ENCODE data around the gene TM7SF3. TPM values are rescaled to one million over a fixed set of nuclear protein-coding genes. Genes with fewer than 3 reads are reported as not detected.

Gene TM7SF3
- total RNA-seq, 2 donors from 2014 or later: 30.7 to 42.7 TPM

DNA sequence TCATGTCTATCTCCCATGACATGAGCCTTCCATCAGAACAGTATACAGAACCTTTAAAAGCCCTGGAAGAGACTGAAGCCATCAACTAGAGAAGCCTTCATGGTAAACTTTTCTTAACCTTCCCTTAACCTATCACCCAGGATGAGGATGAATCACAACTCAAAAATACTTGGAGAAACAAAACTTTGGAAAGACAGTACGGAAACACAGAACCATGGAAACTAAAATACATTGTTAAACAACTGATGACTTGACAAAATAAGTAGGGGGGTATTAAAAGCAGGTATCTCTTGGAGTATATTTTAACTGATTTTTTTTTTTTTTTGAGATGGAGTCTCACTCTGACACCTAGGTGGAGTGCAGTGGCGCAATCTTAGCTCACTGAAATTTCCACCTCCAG is 8.7 kb downstream of the TM7SF3 start:
- Mint-ChIP-seq H3K4me3 (no peak overlapping the region), H3K9me3 (no peaks in the 10 kb centered on the region), H3K27me3 (no peaks in the 10 kb centered on the region), H3K27ac (no peak overlapping the region), H3K4me1 (peaks cover 22% of the 10 kb centered on the region), H3K36me3 (ENCODE audit: low read depth) (peaks cover 20% of the 10 kb centered on the region)
- no peak for ATAC-seq (replicated peaks)

DNA sequence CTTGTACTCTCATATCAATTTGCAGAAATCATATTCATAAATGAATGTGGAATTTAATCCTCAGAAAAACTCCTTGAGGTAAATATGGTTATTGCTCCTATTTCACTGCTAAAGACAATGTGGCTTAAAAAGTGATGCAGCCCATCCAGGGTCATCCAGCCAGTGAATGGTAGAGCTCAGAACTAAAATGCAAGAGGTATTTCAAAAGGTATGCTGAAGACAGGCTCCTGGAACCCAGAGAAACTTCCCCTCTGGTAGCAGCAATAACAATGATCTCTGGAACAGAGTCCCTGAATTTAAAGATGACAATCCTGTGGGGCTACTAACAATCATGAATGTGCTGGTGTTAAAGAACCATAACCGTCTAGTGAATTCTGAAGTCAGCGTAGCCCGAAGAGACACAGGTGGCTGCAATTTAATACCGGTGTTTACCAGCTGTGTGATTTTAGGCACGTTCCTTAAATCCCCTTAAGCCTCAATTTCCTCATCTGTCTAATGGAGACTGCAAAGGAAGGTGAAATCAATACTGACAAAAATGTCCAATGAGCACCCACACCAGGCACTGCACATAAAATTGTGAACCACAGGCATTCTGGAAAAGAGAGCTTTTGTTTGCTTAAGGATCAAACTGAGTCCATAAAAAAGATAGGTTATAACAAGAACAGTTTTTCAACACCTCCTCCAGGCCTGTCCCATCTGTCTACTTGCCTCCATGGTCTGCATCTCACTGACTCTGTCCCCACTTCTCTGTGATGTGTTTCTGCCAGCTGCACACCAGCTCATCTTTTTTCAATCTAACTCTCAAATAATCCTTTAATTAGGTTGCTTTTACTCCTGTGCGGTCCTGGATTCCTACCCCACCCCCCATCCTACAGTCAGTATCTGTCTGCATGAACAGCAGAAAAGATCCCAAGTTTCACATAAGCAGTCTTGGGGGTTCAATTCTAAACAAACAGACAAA is 10.5 kb downstream of the TM7SF3 start:
- ATAC-seq (replicated peaks): no peak
- H3K9me3 Mint-ChIP-seq: no peaks in the 10 kb centered on the region
- H3K36me3 Mint-ChIP-seq (ENCODE audit: low read depth): peaks cover 26% of the 10 kb centered on the region
- H3K4me3 Mint-ChIP-seq: no peak overlapping the region
- H3K27ac Mint-ChIP-seq: no peak overlapping the region
- no peaks in the 10 kb centered on the region for H3K27me3 Mint-ChIP-seq
- peaks cover 16% of the 10 kb centered on the region for H3K4me1 Mint-ChIP-seq

DNA sequence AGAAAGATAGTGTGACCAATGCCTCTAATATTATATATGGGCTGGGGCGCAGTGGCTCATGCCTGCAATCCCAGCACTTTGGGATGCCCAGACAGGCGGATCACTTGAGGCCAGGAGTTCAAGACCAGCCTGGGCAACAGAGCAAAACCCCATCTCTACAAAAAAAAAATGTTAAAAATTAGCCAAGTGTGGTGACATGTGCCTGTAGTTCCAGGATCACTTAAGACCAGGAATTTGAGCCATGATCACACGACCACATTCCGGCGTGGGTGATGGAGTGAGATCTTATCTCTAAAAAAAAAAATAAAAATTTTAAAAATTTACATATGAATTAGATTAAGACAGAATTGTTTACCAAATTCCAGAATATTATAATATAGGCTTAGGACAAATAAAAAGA is 12.0 kb downstream of the TM7SF3 start:
- Mint-ChIP-seq H3K36me3 (ENCODE audit: low read depth) (peaks cover 37% of the 10 kb centered on the region), H3K9me3 (no peaks in the 10 kb centered on the region), H3K27ac (peak overlapping the region; percentile 9), H3K4me3 (no peak overlapping the region), H3K4me1 (peaks cover 23% of the 10 kb centered on the region), H3K27me3 (no peaks in the 10 kb centered on the region)
- no peak for ATAC-seq (replicated peaks)

DNA sequence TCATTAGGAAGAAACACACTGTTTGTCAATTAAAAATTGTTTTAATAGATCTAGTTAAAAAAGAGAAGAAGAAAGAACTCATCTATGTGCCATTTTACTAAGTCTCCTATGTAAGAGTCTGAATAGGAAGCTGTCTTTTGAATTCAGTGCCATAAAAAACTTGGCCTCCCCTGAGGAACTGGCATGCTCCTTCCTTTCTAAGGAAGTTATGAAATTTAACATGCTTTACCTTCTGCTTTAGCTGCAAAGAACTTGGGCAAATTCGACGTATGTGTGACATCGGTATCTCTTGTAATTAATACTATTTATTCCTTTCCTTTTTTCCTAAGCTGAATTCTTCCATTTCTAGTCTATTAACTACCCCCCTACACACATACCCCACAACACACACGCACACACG is 12.5 kb downstream of the TM7SF3 start:
- no peak for ATAC-seq (replicated peaks)
- H3K36me3 Mint-ChIP-seq (ENCODE audit: low read depth): peaks cover 42% of the 10 kb centered on the region
- H3K9me3 Mint-ChIP-seq: no peaks in the 10 kb centered on the region
- H3K27ac Mint-ChIP-seq: peak overlapping the region; percentile 9
- no peaks in the 10 kb centered on the region for H3K27me3 Mint-ChIP-seq
- H3K4me3 Mint-ChIP-seq: no peak overlapping the region
- peaks cover 23% of the 10 kb centered on the region for H3K4me1 Mint-ChIP-seq

DNA sequence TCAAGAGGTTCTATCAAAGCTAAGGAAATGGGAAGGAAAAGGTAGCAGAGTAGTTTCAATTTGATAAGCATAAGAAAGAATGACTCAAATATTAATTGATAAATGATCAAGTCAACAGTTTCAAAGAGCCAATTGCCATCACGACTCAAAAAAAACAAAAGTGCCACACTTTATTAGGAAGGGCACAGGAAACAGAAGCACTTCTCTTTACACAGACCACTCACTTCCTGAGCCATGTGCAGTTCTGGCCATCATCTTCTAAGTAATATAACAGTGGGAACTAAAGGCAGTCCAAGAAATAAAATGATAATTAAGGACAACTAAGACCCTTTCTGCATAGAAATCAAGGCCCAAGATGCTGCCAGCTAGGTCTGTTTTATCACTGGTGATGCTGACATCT is 13.2 kb downstream of the TM7SF3 start:
- no peaks in the 10 kb centered on the region for H3K27me3 Mint-ChIP-seq
- peaks cover 23% of the 10 kb centered on the region for H3K4me1 Mint-ChIP-seq
- H3K36me3 Mint-ChIP-seq (ENCODE audit: low read depth): peaks cover 48% of the 10 kb centered on the region
- no peak overlapping the region for H3K4me3 Mint-ChIP-seq
- ATAC-seq (replicated peaks): no peak
- no peaks in the 10 kb centered on the region for H3K9me3 Mint-ChIP-seq
- H3K27ac Mint-ChIP-seq: peak overlapping the region; percentile 61

DNA sequence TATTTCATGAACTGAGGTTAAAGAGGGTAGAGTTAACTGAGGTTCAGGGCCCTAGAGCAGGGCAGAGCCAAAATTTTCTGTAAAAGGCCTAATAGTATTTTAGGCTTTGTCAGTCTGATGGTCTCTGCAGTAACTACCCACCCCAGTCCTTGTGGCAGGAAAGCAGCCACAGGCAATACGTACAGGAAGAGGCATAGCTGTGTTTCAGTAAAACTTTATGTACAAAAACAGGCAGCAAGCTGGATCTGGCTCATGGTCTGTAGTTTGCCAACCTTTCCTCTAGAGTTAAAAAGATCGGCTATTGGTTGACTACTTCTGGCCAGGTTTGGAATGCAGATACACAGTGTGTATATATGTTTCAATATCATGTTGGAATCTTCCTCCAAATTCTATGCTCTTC is 17.2 kb downstream of the TM7SF3 start:
- peaks cover 17% of the 10 kb centered on the region for H3K4me1 Mint-ChIP-seq
- no peaks in the 10 kb centered on the region for H3K9me3 Mint-ChIP-seq
- no peak for ATAC-seq (replicated peaks)
- peaks cover 72% of the 10 kb centered on the region for H3K36me3 Mint-ChIP-seq (ENCODE audit: low read depth)
- no peak overlapping the region for H3K27ac Mint-ChIP-seq
- H3K27me3 Mint-ChIP-seq: no peaks in the 10 kb centered on the region
- H3K4me3 Mint-ChIP-seq: no peak overlapping the region

DNA sequence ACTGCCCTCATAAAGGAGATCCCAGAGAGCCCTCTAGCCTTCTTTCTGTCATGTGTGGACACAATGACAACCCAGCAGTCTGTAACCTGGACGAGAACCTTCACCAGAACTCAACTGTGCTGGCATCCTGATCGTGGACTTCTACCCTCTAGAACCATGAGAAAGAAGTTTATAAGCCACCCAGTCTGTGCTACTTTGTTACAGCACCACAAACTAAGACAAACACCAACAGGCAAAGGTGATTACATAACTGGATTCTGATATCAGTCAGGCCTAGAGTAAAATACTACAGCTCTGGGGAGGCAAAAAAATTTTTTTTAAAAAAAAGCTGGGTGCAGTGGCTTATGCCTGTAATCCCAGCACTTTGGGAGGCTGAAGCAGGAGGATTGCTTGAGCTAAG is 18.5 kb downstream of the TM7SF3 start:
- Mint-ChIP-seq H3K36me3 (ENCODE audit: low read depth) (peaks cover 72% of the 10 kb centered on the region), H3K4me1 (peaks cover 9% of the 10 kb centered on the region), H3K4me3 (no peak overlapping the region), H3K27me3 (no peaks in the 10 kb centered on the region), H3K27ac (no peak overlapping the region), H3K9me3 (no peaks in the 10 kb centered on the region)
- ATAC-seq (replicated peaks): no peak

DNA sequence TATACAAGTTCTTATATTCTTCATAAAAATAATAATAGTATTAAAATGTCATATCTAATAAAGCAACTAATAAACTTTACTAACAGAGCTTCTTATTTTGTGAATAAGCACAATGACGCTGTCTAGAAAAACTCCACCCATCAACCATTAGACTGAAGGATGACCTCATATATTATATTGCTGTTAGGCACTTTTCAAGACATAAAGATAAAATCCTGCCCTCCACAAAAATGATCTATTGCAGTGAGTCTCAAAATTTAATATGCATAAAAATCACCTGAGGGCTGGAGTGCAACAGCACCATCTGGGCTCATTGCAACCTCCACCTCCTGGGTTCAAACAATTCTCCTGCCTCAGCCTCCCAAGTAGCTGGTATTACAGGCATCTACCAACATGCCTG is 20.1 kb downstream of the TM7SF3 start:
- H3K4me3 Mint-ChIP-seq: no peak overlapping the region

DNA sequence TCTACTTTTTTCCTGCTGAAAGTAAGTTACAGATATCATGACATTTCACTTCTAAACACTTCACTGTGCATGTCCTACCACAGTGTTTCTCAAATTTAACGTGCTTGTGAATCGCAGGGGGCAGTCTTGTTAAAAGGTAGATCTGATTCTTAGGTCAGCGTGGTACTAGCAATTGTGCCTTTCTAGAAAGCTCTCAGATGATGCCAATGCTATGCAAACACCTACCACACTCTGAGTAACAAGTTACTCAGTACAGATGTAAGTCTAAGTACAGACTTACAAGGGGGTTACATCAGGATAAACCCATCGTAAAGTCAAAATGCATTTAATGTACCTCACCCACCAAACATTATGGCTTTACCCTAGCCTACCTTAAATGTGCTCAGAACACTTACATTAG is 22.4 kb downstream of the TM7SF3 start:
- ATAC-seq (replicated peaks): no peak
- H3K9me3 Mint-ChIP-seq: no peaks in the 10 kb centered on the region
- peaks cover 77% of the 10 kb centered on the region for H3K36me3 Mint-ChIP-seq (ENCODE audit: low read depth)

More for the DNA sequence above, 20.1 kb downstream of the TM7SF3 start:
- Mint-ChIP-seq H3K9me3 (no peaks in the 10 kb centered on the region), H3K36me3 (ENCODE audit: low read depth) (peaks cover 76% of the 10 kb centered on the region), H3K27me3 (no peaks in the 10 kb centered on the region), H3K4me1 (peaks cover 7% of the 10 kb centered on the region), H3K27ac (no peak overlapping the region)
- ATAC-seq (replicated peaks): no peak

DNA sequence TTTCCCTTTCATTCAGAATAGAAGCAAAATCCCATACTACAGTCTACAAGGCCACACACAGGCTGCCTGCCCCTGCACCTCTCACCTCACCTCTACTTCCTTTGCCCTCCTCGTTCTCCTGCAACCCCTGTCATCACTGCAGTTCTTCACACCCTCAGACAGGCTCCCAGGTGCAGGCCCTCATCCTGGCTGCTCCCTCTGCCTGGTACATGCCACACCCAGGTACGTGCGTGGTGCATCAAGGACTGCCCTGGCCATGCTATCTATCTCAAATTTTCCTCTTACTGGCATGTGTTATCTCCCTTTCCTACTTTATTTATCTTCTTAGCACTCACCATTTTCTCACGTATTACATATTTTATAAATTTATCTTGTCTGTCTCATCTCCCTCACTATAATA is 24.3 kb downstream of the TM7SF3 start:
- H3K27me3 Mint-ChIP-seq: no peaks in the 10 kb centered on the region
- no peaks in the 10 kb centered on the region for H3K4me1 Mint-ChIP-seq
- H3K4me3 Mint-ChIP-seq: no peak overlapping the region
- no peak for ATAC-seq (replicated peaks)
- H3K36me3 Mint-ChIP-seq (ENCODE audit: low read depth): peaks cover 69% of the 10 kb centered on the region
- H3K9me3 Mint-ChIP-seq: peaks cover 4% of the 10 kb centered on the region
- H3K27ac Mint-ChIP-seq: peak overlapping the region; percentile 18

More for the DNA sequence above, 22.4 kb downstream of the TM7SF3 start:
- Mint-ChIP-seq H3K4me3 (no peak overlapping the region), H3K27me3 (no peaks in the 10 kb centered on the region), H3K4me1 (no peaks in the 10 kb centered on the region), H3K27ac (no peak overlapping the region)

DNA sequence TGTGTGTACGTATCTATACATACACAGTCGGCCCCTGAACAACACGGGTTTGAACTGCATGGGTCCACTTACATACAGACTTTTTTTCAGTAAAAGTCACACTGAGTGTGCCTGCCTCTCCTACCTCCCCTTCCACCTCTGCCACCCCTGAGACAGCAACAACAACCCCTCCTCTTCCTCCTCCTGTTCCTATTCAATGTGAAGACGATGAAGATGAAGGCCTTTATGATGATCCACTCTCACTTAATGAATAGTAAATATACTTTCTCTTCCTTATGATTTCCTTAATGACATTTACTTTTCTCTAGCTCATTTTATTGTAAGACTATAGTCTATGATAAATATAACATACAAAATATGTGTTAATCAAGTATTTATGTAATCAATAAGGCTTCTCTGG is 25.5 kb downstream of the TM7SF3 start:
- Mint-ChIP-seq H3K9me3 (peaks cover 4% of the 10 kb centered on the region), H3K27ac (no peak overlapping the region), H3K36me3 (ENCODE audit: low read depth) (peaks cover 69% of the 10 kb centered on the region), H3K27me3 (no peaks in the 10 kb centered on the region), H3K4me3 (no peak overlapping the region), H3K4me1 (no peaks in the 10 kb centered on the region)
- no peak for ATAC-seq (replicated peaks)

DNA sequence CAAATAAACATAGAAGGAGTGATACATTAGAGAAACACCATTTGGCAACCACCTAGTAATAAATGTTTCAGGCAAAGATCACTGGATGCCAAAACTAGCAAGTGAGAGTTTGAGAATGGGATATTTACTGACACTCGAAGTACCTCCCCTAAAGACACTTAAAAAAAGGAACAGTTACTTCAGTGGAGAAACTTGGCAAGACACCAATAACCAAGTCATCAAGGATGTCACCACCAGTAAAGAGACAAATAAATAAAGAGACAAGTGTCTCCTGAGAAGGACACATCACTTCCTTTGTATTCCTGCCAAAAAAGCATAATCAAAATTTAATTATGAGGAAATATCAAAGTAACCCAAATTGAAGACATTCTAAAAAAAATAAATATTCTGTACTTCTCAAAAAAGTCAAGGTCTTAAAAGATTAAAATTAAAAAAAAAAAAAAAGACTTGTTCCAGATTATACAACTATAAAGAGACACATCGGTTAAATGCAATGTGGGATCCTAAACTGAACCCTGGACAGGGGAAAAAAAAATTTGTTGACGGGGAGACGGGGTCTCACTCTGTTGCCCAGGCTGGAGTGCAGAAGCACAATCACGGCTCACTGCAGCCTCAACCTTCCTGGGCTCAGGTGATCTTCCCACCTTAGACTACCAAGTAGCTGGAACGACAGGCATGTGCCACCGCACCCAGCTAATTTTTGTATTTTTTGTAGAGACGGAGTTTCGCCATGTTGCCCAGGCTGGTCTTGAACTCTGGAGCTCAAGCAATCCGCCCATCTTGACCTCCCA is 26.4 kb downstream of the TM7SF3 start:
- Mint-ChIP-seq H3K36me3 (ENCODE audit: low read depth) (peaks cover 68% of the 10 kb centered on the region), H3K27ac (peak overlapping the region; percentile 1), H3K4me1 (no peaks in the 10 kb centered on the region), H3K9me3 (peaks cover 4% of the 10 kb centered on the region), H3K4me3 (no peak overlapping the region), H3K27me3 (no peaks in the 10 kb centered on the region)
- no peak for ATAC-seq (replicated peaks)

DNA sequence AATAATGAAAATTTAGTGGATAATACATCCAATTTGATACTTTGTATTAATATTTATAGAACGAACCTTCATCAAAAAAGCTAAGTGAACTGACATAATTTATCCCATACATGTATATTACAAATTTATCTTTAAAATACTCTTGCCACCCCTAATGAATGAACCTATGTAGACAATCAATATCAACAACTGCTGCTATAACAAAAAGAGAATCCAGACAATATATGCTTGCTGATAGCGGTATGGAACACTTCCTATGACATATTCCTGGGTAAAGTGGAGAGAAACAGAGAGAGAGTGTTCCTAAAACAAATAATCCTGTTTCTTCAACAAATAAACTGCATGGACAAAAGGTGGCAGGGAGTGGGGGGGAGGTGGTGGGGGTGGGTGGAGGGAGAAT is 31.3 kb downstream of the TM7SF3 start:
- Mint-ChIP-seq H3K36me3 (ENCODE audit: low read depth) (peaks cover 57% of the 10 kb centered on the region), H3K27me3 (no peaks in the 10 kb centered on the region), H3K9me3 (peaks cover 4% of the 10 kb centered on the region), H3K4me3 (no peak overlapping the region), H3K4me1 (no peaks in the 10 kb centered on the region), H3K27ac (no peak overlapping the region)
- ATAC-seq (replicated peaks): no peak

DNA sequence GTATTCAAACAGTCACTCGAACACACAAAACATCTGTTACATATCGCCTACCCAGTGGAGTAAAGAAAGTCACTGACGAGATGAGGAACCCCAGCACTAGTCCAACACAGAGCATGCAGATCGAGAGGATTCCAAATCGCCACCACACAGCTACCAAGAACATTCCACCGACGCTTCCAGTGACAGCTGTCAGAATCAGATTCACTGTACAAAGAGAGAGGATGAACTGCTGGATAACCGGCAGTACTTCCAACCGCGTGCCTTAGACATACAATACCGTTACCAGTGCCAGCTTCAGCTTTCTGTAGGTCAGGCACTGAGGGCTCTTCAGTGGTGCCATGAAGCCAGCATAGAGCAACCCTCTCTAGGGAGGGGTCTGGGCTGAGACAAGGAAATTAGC is 34.5 kb downstream of the TM7SF3 start:
- H3K27me3 Mint-ChIP-seq: no peaks in the 10 kb centered on the region
- H3K27ac Mint-ChIP-seq: no peak overlapping the region
- no peak overlapping the region for H3K4me3 Mint-ChIP-seq
- peaks cover 52% of the 10 kb centered on the region for H3K36me3 Mint-ChIP-seq (ENCODE audit: low read depth)
- no peaks in the 10 kb centered on the region for H3K9me3 Mint-ChIP-seq
- peaks cover 4% of the 10 kb centered on the region for H3K4me1 Mint-ChIP-seq
- ATAC-seq (replicated peaks): no peak

DNA sequence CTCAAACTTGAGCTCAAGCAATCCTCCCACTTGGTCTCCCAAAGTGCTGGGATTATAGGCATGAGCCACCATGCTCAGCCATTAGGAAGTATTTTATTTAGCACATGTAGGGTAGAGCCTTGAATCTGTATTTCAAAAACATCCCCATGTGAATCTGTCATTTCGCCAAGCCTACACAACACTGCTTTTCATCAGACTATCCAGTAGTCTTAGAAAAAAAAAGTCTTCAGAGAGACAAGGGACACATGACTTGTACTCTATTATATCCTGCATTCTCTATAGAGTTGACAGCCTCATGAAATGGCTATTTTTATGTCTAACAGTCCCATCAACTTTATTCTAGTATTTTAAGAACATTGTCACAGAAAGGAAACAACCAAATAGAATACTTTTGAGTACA is 35.4 kb downstream of the TM7SF3 start:
- no peak for ATAC-seq (replicated peaks)
- Mint-ChIP-seq H3K27ac (no peak overlapping the region), H3K36me3 (ENCODE audit: low read depth) (peaks cover 54% of the 10 kb centered on the region), H3K4me3 (no peak overlapping the region), H3K4me1 (peaks cover 7% of the 10 kb centered on the region), H3K27me3 (no peaks in the 10 kb centered on the region), H3K9me3 (no peaks in the 10 kb centered on the region)
